ENCODE measurements around the gene PON2.
"Not testable (repeated sequence)": the region's sequence is repeated elsewhere in the genome, so short reads cannot be mapped to it uniquely, and the experiment has no call there.

Gene PON2
- total RNA-seq, result 1.7 to 6.8 (median 6.1) reads per million in 3 experiments

DNA sequence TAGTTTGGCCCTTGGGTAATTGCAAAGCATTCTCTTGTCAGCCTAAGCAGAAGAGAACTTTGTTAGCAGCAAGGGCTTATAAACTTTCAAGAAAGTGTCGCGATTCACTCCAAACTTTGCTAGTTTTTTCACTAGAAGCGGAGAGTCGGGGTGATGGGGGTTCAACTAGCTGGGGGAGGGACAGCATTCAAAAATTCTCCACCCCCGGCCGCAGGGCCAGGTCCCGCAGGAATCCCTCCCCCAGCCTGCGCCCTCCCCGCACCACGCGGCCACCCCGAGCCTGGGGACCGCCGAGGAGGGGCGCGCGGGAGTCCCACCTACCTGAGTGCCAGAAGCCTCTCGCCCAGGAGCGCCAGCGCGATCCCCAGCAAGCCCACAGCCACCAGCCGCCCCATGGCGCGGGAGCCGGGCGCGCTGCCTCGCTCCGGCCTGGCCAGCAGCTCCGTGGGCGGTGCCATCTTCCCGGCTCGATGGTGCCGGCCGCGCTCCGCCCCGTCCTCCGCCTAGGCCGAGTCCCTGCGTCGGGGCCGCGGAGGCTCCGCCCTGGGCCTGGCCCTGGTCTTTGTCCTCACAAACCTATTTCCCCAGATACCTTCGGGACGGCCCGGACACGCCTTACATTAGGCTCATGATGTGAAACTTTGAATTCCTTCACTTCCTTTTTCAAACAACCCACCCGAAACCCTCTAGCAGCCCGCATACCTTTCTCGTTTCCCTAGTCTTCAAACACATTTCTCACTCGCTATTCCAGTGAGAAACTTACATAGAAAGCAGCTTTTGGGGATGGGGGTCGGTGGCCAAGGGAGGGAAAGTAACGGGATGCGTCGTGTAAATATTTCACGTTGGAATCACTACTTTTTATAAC, at the start of gene PON2:
Gene PON2 (minus strand): TSS at position 472 of the 865 bp plus-strand sequence. CDS start 77 bp downstream, at position 395.
- DNase-seq, result peak; percentile 23

GRCh38 chr7:95482424-95482823, 47.6 kb upstream of the PON2 start:
- DNase-seq, result no peak

DNA sequence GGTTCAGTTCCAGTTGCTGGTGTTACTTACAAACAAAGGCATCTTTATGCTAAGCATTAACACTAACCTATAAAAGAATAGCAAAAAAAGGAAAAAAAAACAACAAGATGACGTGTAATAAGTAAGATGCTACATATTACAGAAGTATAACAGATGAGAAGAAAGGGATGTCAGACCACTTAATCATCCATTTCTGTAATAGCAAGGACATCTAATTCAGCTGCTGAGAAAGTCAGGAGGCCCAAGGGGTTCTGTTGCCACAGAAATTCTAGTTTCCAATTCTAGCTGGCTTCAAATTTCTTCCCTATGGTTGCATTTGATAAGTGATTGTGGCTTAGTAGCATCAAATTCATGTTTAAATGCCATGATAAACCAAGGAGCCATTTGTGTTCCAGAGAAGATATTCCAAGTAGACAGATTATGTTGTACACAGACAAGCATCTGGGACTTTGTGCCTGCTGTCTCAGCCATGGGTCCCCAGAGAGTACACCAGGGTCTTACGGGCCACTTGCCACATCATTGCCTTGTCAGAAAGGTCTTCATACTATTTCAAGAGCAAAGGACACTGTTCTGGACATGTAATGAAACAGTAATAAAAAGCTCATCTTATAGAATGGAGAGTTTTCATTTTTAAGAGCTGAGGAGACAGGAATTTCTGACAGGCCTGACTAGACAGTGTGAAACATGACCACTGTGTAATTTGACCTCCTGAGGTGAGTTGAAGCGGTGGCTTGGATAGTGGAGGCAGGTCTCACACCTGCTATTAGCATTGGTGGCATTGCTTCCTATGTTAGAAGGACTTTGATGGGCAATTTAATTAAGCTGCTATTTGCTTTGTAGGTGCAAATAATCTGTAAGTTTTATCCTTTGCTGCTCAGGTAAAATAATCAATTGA, 46.7 kb upstream of the PON2 start:
- no peak for DNase-seq

DNA sequence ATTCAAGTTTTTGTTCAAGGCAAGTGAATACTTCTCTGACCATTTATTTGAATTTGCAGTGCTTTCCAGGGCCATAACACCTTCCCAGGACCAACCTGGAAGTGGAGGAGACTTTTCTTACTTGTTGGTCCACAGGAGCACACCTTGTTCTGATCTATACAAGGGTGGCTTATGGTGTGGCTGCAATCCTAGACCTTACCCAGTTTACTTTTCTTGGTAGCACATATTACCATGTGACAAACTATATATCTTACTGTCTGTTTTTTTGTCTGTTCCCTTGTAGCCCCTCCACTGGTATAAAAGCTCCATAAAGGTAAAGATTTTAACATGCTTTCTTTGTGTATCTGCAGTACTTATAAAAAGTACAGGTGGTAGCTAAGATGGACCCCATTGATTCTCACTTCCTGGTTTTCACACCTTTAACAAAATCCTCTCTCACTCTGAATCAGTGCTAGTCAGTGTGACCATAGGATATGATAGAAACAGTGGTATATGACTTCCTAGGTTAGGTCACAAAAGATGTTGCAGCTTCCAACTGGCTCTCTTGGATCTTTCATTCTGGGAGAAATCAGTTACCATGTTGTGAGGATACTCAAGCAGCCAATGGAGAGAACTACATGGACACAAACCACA, 45.3 kb upstream of the PON2 start:
- no peak for DNase-seq

GRCh38 chr7:95478272-95479037, 43.6 kb upstream of the PON2 start:
- no peak for DNase-seq

DNA sequence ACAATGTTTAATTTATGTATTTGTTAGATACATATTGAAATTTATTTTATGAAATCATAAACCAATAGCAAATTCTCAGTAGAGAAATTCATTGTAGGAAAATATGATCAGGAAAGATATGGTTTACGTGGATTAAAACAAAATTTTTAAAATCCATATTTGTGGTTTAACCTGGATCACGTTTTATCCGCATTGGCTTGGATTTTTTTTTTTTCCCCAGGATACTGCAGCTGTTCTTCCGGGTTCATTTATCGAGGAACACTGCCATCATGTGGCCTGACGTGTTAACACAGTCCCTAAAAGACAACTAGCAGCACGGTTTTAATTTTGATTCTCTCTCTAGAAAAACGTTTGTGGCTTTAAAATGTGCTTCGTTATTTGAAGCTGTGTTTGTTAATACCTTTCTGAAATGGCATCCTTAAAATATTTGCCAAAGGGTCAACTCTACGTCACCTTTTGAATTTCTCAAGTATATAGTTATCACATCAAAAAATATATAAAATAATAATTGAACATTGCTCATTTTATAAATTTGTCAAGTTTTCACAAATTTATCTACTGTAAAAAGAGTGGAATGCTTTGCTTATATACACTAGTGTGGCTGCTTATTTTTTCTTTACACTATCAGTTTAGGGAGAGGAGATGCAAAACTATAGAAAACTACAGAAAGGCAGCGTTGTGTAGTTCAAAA, 42.2 kb upstream of the PON2 start:
- peak; percentile 35 for DNase-seq

GRCh38 chr7:95476072-95476847, 41.4 kb upstream of the PON2 start:
- DNase-seq, result no peak

DNA sequence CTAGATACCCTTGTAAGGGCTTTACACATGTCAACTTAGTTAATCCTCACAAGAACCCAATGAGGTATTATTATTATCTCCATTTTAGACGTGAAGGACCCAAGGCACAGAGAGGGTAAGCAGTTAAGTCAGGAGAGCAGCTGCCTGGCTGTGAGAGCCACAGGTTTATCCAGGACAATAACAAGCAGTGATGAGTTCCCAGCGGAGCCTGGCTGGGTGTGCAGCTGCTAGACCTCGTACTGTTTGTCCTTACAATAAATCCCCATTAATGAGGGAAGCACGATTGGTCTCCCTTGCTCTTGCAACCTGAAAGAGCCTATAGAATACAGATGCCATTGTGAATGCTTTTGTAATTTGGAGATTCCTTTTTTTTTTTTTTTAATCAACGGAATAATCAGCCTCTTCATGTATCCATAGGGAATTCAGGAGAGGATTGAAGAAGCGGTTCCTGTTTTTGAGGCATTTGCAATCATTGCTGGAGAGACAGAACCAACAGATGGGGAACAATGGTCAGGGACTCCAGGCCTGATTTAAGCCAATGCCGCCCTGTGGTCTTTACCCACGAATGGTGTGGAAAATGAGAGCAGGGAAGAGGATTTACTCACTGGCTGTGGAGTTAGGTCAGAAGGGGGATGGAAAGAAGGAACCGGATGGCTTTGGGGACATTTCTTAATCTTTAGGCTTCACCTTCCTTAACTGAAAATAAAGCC, 38.6 kb upstream of the PON2 start:
- DNase-seq, result no peak

DNA sequence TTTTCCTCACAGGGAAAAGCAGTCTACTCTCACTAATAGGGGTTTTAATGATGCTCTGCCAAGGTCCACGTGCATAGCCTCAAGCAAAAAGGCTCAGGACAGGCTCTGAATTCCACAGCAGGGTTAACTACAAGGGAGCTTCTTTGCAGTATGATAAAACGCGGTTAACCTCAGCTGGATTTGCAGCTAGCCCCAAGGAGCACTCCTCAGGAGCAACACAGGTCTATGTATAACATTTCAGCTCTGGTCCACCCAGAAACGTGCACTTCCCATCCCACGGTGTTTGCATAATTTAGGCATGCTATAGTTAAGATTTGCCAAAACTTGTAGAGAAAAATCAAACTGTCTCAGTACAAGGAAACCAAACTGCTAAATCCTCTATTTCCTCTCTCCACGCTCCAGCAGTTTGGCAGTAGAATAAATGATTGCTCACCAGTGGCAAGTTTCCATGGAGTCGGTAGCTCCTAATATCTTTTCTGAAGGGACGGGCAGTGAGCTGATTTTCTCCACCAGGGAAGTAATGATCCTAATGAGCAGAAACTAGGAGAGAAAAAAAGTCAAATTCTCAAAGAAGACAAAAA, 37.8 kb upstream of the PON2 start:
- DNase-seq, result no peak

DNA sequence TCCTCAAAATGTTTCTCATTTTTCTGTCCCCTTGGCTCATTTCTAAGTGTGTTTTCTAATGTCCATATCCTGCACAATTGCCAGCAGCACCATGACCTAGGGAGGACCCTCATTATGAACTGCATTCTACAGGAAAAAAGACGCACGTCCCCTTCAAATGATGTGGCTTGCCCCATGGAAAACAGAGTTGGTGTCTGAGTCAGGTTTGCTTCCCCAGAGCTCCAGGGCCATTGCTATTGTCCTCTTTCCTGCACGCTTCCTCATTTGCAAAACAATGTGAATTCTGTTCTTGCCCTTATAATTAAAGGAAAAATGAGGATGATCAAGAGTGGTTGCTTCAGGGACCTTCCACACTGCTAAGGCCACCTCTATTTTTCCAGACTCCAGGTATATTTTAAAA, 36.2 kb upstream of the PON2 start:
- DNase-seq, result no peak

DNA sequence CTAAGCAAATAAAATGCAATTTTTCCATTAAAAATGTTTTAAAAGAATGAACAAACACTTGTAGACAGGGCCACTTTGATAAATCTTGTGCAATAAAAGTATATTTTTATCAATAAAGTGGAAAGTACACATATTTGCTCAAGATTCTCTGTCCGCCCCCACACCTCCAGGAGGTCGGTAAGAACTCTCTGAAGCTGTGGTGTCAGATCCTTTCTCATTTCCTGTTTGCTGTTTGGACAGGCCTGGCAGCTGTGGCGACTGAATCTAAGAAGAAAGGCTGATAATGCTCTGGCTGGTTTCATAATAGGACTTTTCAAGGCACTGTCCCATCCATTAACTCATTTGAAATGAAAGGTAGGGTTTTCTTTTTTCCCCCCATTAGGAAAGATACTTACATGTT, 35.6 kb upstream of the PON2 start:
- no peak for DNase-seq

DNA sequence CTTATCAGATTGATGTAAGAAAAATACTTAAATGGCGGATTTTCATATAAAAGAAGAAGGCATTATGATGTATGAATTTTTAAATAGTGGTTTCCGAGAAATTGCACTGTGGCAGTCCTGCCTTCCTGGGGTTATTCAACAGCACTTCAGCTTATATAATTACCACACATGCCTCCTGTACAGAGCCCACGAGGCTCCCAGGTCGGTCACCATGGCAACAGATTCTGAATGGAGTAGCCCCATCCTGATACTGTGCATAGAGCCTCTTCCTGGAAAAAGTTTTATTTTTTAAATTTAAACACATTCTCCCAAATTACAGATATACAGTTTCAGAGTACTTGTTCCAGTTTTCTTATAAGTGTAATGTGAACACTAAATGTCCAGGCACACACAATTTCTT, 35.0 kb upstream of the PON2 start:
- DNase-seq, result no peak

GRCh38 chr7:95469187-95469586, 34.4 kb upstream of the PON2 start:
- DNase-seq, result no peak

DNA sequence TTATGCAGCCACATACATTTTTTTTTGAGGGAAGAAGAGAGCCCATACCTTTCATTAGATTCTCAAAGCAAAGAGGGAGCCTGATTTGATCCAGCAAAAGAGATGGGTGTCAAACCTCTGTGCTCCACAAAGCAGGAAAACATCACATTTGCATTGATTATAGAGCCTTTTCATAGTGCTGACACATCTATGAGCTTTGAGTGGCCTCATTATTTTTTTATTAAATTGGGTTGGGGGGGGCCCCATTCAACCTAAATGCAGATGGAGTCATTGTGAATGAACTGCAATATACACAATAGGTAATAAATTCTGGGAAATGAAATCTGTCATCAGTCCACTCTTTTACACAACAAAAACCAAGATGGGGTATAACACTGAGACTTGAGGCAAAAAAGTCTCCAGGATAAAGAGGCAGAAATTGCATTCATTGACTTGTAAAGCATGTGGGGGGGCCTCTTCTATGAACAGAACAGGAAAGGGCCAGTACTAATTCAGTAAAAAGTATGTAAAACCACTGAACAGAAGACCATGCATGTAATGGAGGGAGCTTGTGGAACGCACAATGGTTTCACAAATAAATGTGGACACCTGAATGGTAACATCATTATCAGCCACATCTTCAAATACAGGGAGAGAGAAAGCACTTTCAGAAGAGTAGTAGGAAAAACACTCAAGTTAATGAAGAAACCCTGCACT, 33.2 kb upstream of the PON2 start:
- DNase-seq, result no peak

DNA sequence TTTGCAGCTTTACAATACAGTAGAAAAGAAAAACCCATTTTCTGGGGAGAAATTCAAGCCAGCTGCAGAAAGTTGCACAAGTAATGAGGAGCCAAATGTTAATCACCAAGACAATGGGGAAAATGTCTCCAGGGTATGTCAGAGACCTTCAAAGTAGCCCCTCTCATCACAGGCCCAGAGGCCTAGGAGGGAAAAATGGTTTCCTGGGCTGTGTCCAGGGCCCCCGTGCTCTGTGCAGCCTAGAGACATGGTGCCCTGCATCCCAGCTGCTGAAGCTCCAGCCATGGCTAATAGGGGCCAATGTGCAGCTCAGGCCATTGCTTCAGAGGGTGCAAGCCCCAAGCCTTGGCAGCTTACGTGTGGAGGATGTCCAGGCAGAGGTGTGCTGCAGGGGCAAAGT, 25.8 kb upstream of the PON2 start:
- not testable (repeated sequence) for DNase-seq

- no peak for DNase-seq
Measured at GRCh38 chr7:95457947-95458346, 23.1 kb upstream of the PON2 start.

DNA sequence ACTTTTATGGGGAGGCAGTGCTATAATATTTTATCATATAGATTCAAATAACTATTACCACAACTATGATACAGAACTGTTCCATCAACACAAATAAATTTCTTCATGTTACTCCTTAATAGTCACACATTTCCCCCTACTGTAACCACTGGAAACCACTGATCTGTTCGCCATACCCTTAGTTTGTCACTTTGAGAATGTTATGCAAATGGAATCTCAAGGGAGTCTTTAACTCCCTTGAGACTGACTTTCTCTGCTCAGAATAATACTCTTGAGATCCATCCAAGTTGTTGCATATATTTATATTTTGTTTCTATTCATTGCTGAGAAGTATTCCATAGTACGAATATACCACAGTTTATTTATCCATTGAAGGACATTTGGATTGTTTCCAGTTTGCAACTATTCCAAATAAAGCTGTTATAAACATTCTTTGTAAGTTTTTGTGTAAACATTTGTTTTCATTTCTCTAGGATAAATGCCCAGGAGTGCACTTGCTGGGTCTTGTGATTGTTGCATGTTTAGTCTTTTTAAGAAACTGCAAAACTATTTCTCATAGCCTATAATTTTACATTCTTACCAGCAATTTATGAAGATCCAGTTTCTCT, 19.7 kb upstream of the PON2 start:
- DNase-seq, result no peak

DNA sequence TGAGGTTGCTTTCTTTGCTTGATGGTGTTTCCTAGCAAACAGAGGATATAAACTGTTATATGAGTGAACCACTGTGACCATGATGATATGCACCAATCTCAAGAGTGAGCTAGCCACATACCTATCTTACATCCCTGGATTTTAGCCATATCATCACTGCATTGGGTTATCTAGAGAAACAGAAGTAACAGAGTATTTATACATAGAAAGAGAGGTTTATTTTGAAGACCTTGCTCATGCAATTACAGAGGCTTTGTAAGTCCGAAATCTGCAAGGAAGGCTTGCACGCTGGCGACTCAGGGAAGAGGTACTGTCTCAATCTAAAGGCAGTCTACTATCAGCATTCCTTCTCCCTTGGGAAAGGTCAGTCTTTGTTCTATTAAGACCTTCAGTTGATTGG, 11.8 kb upstream of the PON2 start:
- DNase-seq, result no peak

- DNase-seq, result no peak
Measured at GRCh38 chr7:95444796-95445195, 10.0 kb upstream of the PON2 start.
